ENCODE measurements around the gene ARRDC2. TPM values are rescaled to one million over a fixed set of nuclear protein-coding genes. Genes with fewer than 3 reads are reported as not detected.
A peak's percentile ranks its signal among the peaks of the same experiment; 100 is the strongest.

ARRDC2 gene
- total RNA-seq, 1 donor from 2014 or later, result 82.7 TPM

- no peak overlapping the region for H3K4me3 ChIP-seq
- intact Hi-C loops (cut with DNase I), result no loop called here
These were observed 40.5 kb upstream of the ARRDC2 start for GRCh38 chr19:17967257-17968051.

DNA sequence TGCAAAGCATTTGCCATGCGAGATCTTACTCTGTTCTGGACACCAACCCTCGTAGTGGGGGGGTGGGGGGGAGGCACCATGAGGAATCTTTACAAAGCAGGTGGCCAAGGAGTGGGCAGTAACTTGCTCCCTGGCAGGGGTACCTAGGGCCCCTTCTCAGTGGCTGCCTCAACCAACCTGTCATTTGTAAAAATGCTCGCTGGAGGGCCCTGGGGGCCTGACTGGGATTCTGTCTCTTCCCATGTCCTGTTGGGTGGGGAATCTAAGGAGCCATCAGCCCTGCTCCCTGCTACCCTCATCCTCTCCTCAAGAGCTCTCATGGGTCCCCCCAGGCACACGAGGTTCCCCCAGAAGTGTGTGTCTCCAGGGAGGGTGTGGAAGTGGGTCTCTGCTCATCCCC is 39.6 kb upstream of the ARRDC2 start:
- DNase-seq, result no peak
- TF ChIP-seq, protein P1, sequence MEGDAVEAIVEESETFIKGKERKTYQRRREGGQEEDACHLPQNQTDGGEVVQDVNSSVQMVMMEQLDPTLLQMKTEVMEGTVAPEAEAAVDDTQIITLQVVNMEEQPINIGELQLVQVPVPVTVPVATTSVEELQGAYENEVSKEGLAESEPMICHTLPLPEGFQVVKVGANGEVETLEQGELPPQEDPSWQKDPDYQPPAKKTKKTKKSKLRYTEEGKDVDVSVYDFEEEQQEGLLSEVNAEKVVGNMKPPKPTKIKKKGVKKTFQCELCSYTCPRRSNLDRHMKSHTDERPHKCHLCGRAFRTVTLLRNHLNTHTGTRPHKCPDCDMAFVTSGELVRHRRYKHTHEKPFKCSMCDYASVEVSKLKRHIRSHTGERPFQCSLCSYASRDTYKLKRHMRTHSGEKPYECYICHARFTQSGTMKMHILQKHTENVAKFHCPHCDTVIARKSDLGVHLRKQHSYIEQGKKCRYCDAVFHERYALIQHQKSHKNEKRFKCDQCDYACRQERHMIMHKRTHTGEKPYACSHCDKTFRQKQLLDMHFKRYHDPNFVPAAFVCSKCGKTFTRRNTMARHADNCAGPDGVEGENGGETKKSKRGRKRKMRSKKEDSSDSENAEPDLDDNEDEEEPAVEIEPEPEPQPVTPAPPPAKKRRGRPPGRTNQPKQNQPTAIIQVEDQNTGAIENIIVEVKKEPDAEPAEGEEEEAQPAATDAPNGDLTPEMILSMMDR (IDR thresholded peaks at IDR 0.05), result no peak
- no peak overlapping the region for H3K4me3 ChIP-seq
- no peak for ATAC-seq
- no peaks in the 10 kb centered on the region for H3K36me3 ChIP-seq
- no peaks in the 10 kb centered on the region for H3K4me1 ChIP-seq
- H3K27ac ChIP-seq, result no peak overlapping the region
- no peaks in the 10 kb centered on the region for H3K9me3 ChIP-seq
- peaks cover 27% of the 10 kb centered on the region for H3K27me3 ChIP-seq
- intact Hi-C loops (cut with DNase I), result no loop called here

More at GRCh38 chr19:17967257-17968051, 40.5 kb upstream of the ARRDC2 start:
- TF ChIP-seq, protein P1 (IDR thresholded peaks at IDR 0.05), result no peak
- Histone ChIP-seq H3K36me3 (no peaks in the 10 kb centered on the region), H3K4me1 (no peaks in the 10 kb centered on the region), H3K9me3 (no peaks in the 10 kb centered on the region), H3K27me3 (peaks cover 27% of the 10 kb centered on the region), H3K27ac (no peak overlapping the region)
- DNase-seq (no peak), ATAC-seq (no peak)

DNA sequence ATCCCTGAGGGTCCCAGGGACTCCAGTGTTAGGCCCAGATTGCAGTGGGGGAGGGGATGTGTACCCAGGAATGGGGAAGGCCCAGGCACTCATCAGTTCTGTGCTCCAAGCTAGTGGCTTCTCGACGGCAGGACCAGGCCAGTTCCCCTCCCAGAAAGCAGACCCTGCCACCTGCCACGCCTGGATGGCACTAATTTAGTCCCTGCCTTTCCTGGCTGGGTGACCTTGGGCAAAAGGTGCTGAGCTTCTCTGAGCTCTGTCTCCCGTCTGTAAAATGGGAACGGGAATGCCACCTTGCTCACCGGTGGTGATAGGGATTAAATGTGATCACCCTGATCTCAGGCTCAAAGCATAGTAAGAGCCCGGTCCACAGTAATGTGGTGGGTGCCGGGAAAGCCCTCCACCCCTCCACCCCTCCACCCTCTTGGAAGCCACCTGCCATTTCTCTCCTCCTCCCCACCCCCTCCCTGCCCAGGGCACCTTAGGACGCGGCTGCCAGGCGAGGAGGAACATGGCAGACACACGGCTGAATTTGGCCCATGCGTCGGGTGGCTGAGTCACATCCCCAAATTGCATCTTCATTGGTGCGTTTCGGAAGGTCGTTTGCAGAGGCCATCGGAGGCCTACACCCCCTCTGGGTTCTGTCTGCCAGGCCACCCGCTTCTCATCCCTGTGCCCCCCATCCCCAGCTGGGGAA is 38.7 kb upstream of the ARRDC2 start:
- no peak overlapping the region for H3K4me3 ChIP-seq
- H3K27ac ChIP-seq, result no peak overlapping the region
- H3K4me1 ChIP-seq, result no peaks in the 10 kb centered on the region
- no peak for ATAC-seq
- intact Hi-C loops (cut with DNase I), result no loop called here
- TF ChIP-seq, protein P1 (IDR thresholded peaks at IDR 0.05), result no peak
- DNase-seq, result no peak
- no peaks in the 10 kb centered on the region for H3K9me3 ChIP-seq
- H3K36me3 ChIP-seq, result no peaks in the 10 kb centered on the region
- peaks cover 26% of the 10 kb centered on the region for H3K27me3 ChIP-seq

GRCh38 chr19:17972230-17972629 is 35.7 kb upstream of the ARRDC2 start:
- Histone ChIP-seq H3K27ac (no peak overlapping the region), H3K4me3 (no peak overlapping the region), H3K27me3 (peaks cover 14% of the 10 kb centered on the region), H3K4me1 (no peaks in the 10 kb centered on the region), H3K36me3 (no peaks in the 10 kb centered on the region), H3K9me3 (no peaks in the 10 kb centered on the region)
- DNase-seq (no peak), ATAC-seq (no peak)
- intact Hi-C loops (cut with DNase I), result no loop called here
- TF ChIP-seq, protein P1 (IDR thresholded peaks at IDR 0.05), result no peak

- intact Hi-C loops (cut with DNase I), result no loop called here
- Histone ChIP-seq H3K36me3 (no peaks in the 10 kb centered on the region), H3K4me1 (no peaks in the 10 kb centered on the region), H3K9me3 (no peaks in the 10 kb centered on the region), H3K27me3 (peaks cover under 1% of the 10 kb centered on the region), H3K4me3 (no peak overlapping the region), H3K27ac (no peak overlapping the region)
- TF ChIP-seq, protein P1 (IDR thresholded peaks at IDR 0.05), result no peak
- peak; percentile 16 for ATAC-seq
- DNase-seq, result no peak
These were observed 34.2 kb upstream of the ARRDC2 start for GRCh38 chr19:17973759-17974158.

Data from upper lobe of right lung (tissue), 1 donor.